WTC11 (cell line): Measurements from ENCODE around the gene EIF2AK2. TPM values are rescaled to one million over a fixed set of nuclear protein-coding genes. Genes with fewer than 3 reads are reported as not detected.

Source experiments
- ATAC-seq: fragments of 200-7000 bp; cut with Tn5 transposase; 2 replicates; pipeline ENCODE4 v1.10.0; 2021; ENCODE audit warnings: mild to moderate bottlenecking, moderate library complexity
- CTCF ChIA-PET: fragments of 300-600 bp; sonication (Branson Sonifier 250); formaldehyde crosslinking; loops from one replicate; lab custom pipeline; 2021; ENCODE audit warnings: antibody characterized with exemption; lab: Charles Lee
- POLR2A ChIA-PET: fragments of 350-600 bp; sonication (Branson Sonifier 250); formaldehyde crosslinking; loops from one replicate; lab custom pipeline; 2021; ENCODE audit warnings: antibody characterized with exemption; lab: Charles Lee
- DNase-seq: peaks from one replicate; pipeline ENCODE4 v3.0.0; 2021; ENCODE audit warnings: low spot score
- H3K27ac Mint-ChIP-seq: 2 replicates; pipeline ENCODE4 v1.8.0; 2021; ENCODE audit warnings: mixed read lengths
- H3K27me3 Mint-ChIP-seq: 2 replicates; pipeline ENCODE4 v1.8.0; 2021; ENCODE audit warnings: low read depth, mild to moderate bottlenecking, moderate library complexity, mixed read lengths
- H3K36me3 Mint-ChIP-seq: 2 replicates; pipeline ENCODE4 v1.8.0; 2021; ENCODE audit warnings: mixed read lengths
- H3K4me1 Mint-ChIP-seq: 2 replicates; pipeline ENCODE4 v1.8.0; 2022; ENCODE audit warnings: mixed read lengths
- H3K4me3 Mint-ChIP-seq: 2 replicates; pipeline ENCODE4 v1.8.0; 2021; ENCODE audit warnings: mild to moderate bottlenecking, moderate library complexity, mixed read lengths
- H3K9me3 Mint-ChIP-seq: 2 replicates; pipeline ENCODE4 v1.8.0; 2021; ENCODE audit warnings: mixed read lengths
- AFF4 ChIP-seq: sonication (generic); formaldehyde crosslinking; IDR thresholded peaks from 2 replicates; pipeline ENCODE4 v1.8.1; 2023; ENCODE audit warnings: mild to moderate bottlenecking, missing genetic modification reagents, borderline replicate concordance
- ATF6 ChIP-seq: sonication (generic); formaldehyde crosslinking; IDR thresholded peaks from 2 replicates; pipeline ENCODE4 v1.8.1; 2023; ENCODE audit warnings: mild to moderate bottlenecking, missing genetic modification reagents
- CTCF ChIP-seq: fragments of 200-600 bp; IDR thresholded peaks from 2 replicates; pipeline ENCODE4 v1.8.0; 2022; ENCODE audit warnings: antibody characterized with exemption
- HMGA2 ChIP-seq: fragments of 250-450 bp; sonication (Bioruptor Pico); IDR thresholded peaks from 2 replicates; pipeline ENCODE4 v1.4.0; 2021; ENCODE audit warnings: mild to moderate bottlenecking, moderate library complexity
- MAX ChIP-seq: sonication (generic); formaldehyde crosslinking; IDR thresholded peaks from 2 replicates; pipeline ENCODE4 v1.8.0; 2022; ENCODE audit warnings: mild to moderate bottlenecking, missing genetic modification reagents
- MYBL2 ChIP-seq: sonication (generic); formaldehyde crosslinking; IDR thresholded peaks from 2 replicates; pipeline ENCODE4 v1.8.1; 2023; ENCODE audit warnings: mild to moderate bottlenecking, moderate library complexity, missing genetic modification reagents
- NFYB ChIP-seq: sonication (generic); formaldehyde crosslinking; conservative IDR thresholded peaks from 2 replicates; pipeline ENCODE4 v1.8.0; 2022; ENCODE audit warnings: low read depth, missing genetic modification reagents
- OVOL2 ChIP-seq: fragments of 250-450 bp; sonication (Bioruptor Pico); IDR thresholded peaks from 2 replicates; pipeline ENCODE4 v1.9.0; 2021; ENCODE audit warnings: mild to moderate bottlenecking, borderline replicate concordance
- PRDM15 ChIP-seq: sonication (generic); formaldehyde crosslinking; IDR thresholded peaks from 2 replicates; pipeline ENCODE4 v1.8.0; 2022; ENCODE audit warnings: missing genetic modification reagents
- ZMAT4 ChIP-seq: fragments of 250-450 bp; sonication (Bioruptor Pico); IDR thresholded peaks from 2 replicates; pipeline ENCODE4 v1.9.0; 2021; ENCODE audit warnings: mild to moderate bottlenecking
- ZNF263 ChIP-seq: sonication (generic); formaldehyde crosslinking; IDR thresholded peaks from 2 replicates; pipeline ENCODE4 v1.8.1; 2022; ENCODE audit warnings: low read depth, mild to moderate bottlenecking, moderate library complexity, missing genetic modification reagents
- total RNA-seq: library from RNA; stranded (reverse); gene quantifications from 3 replicates; pipeline ENCODE4 v1.2.3, GENCODE V29; 2021

EIF2AK2 gene
- total RNA-seq, 1 experiment from 2014 or later: 34.2 TPM

- TF ChIP-seq MAX (CRISPR knock-in tag): peak; percentile 66; the same call in 1 of the 2 replicates
Measured at GRCh38 chr2:37083873-37084794, 72.6 kb downstream of the EIF2AK2 start, which contains the start of the genes GPATCH11 and HEATR5B (continued).

- no peak for TF ChIP-seq HMGA2
- no peak for TF ChIP-seq ZNF263 (CRISPR knock-in tag)
- TF ChIP-seq OVOL2 (CRISPR knock-in tag): no peak
- no peak for TF ChIP-seq AFF4
- Mint-ChIP-seq H3K9me3 (no peaks in the 10 kb centered on the region), H3K4me1 (no peaks in the 10 kb centered on the region; the same call in 1 of the 2 replicates), H3K27me3 (no peaks in the 10 kb centered on the region), H3K36me3 (peaks cover 6% of the 10 kb centered on the region; the same call in 1 of the 2 replicates), H3K4me3 (no peak overlapping the region), H3K27ac (no peak overlapping the region)
- ChIA-PET CTCF (no interaction called here), POLR2A (no interaction called here)
- no peak for ATAC-seq
- no peak for DNase-seq
Measured at GRCh38 chr2:37080689-37081088, 76.1 kb downstream of the EIF2AK2 start.

GRCh38 chr2:37080266-37080665 is 76.5 kb downstream of the EIF2AK2 start:
- Mint-ChIP-seq H3K27me3 (no peaks in the 10 kb centered on the region), H3K27ac (no peak overlapping the region), H3K9me3 (no peaks in the 10 kb centered on the region), H3K4me3 (no peak overlapping the region), H3K36me3 (peaks cover 8% of the 10 kb centered on the region), H3K4me1 (no peaks in the 10 kb centered on the region; the same call in 1 of the 2 replicates)
- ChIA-PET POLR2A (no interaction called here), CTCF (no interaction called here)
- DNase-seq (no peak), ATAC-seq (no peak)
- TF ChIP-seq PRDM15 (no peak), MAX (CRISPR knock-in tag) (no peak), CTCF (no peak), ATF6 (no peak), NFYB (CRISPR knock-in tag) (no peak), ZMAT4 (CRISPR knock-in tag) (no peak), MYBL2 (no peak)
